ENCODE data around the gene KCNB1. TPM values are rescaled to one million over a fixed set of nuclear protein-coding genes. Genes with fewer than 3 reads are reported as not detected.
A peak's percentile ranks its signal among the peaks of the same experiment; 100 is the strongest.

The KCNB1 gene
- total RNA-seq, 1 experiment from 2014 or later, result 0.68 TPM

GRCh38 chr20:49427751-49428518 lies 54.5 kb downstream of the KCNB1 start:
- Histone ChIP-seq H2BK12ac (ENCODE audit: insufficient read length, low read depth, low read length) (no peak overlapping the region), H2BK15ac (ENCODE audit: low read depth, low read length) (no peak overlapping the region), H3K27ac (ENCODE audit: insufficient read length, low read depth, low read length) (no peak overlapping the region), H3K9me3 (ENCODE audit: control insufficient read depth, low read depth, low read length) (no peaks in the 10 kb centered on the region), H2AFZ (ENCODE audit: low read length) (no peak overlapping the region), H3K56ac (ENCODE audit: insufficient read length, low read depth, low read length) (no peak overlapping the region), H2AK5ac (ENCODE audit: insufficient read length, low read length) (no peak overlapping the region), H3K23me2 (ENCODE audit: insufficient read length, low read depth, low read length, poor library complexity, severe bottlenecking) (no peaks in the 10 kb centered on the region), H4K20me1 (ENCODE audit: control insufficient read depth, insufficient read depth, insufficient read length) (no peaks in the 10 kb centered on the region), H3K4ac (ENCODE audit: low read depth, low read length) (no peak overlapping the region), H2BK5ac (ENCODE audit: insufficient read length, low read length) (no peak overlapping the region), H3K23ac (ENCODE audit: insufficient read length, low read depth, low read length) (no peak overlapping the region), H2BK120ac (ENCODE audit: low read depth, low read length, poor library complexity, severe bottlenecking) (no peak overlapping the region), H4K91ac (ENCODE audit: insufficient read length, low read depth, low read length) (no peak overlapping the region), H3K79me1 (ENCODE audit: insufficient read depth, low read depth, low read length, poor library complexity, severe bottlenecking) (no peaks in the 10 kb centered on the region), H4K5ac (ENCODE audit: insufficient read length, low read depth, low read length) (no peak overlapping the region), H3K14ac (ENCODE audit: insufficient read depth, low read length) (no peak overlapping the region; the same call in 1 of the 2 replicates), H3K9ac (ENCODE audit: extremely low read depth, insufficient read length, low read length) (no peak overlapping the region), H4K8ac (replicated peaks; ENCODE audit: insufficient read length, low read depth, low read length) (no peak overlapping the region), H2BK20ac (ENCODE audit: low read depth, low read length, poor library complexity, severe bottlenecking) (no peak overlapping the region), H3T11ph (ENCODE audit: low read length) (no peak overlapping the region), H3K4me1 (ENCODE audit: insufficient read depth, low read length) (no peaks in the 10 kb centered on the region), H3K18ac (ENCODE audit: insufficient read length, low read depth, low read length) (no peak overlapping the region), H3K79me2 (ENCODE audit: insufficient read depth, low read length) (no peaks in the 10 kb centered on the region), H3K27me3 (ENCODE audit: insufficient read depth, low read length) (no peaks in the 10 kb centered on the region; the same call in 1 of the 2 replicates), H3K4me2 (ENCODE audit: insufficient read depth, insufficient read length, low read length) (no peak overlapping the region)
- H3K4me1 Mint-ChIP-seq, result no peaks in the 10 kb centered on the region
- no peak overlapping the region for H3K4me3 Mint-ChIP-seq
- no CpG with 5 or more reads among the region's 13 CpGs for WGBS (ENCODE audit: extremely low coverage, insufficient read length, low lambda C conversion rate)
- H3K36me3 Mint-ChIP-seq (ENCODE audit: insufficient read depth in 1 of 3, low read depth in 3 of 3), result no peaks in the 10 kb centered on the region
- peaks cover 12% of the 10 kb centered on the region for H3K27me3 Mint-ChIP-seq (ENCODE audit: low read depth)
- H3K9me3 Mint-ChIP-seq, result no peaks in the 10 kb centered on the region
- H3K27ac Mint-ChIP-seq, result peak overlapping the region in 1 of 3 experiments; percentile 57; a peak in 1 of 7 replicates
- no peak for TF ChIP-seq CTCF (conservative IDR thresholded peaks at IDR 0.05)
- DNase-seq, result no peak

Measured in H9 (cell line).